Adrenal gland (tissue), 5 donors: Measurements from ENCODE around the gene UNC45A.

Experiments used
- POLR2A ChIP-seq, 2 donors: fragments of 450-650 bp; IDR thresholded peaks; one replicate each; pipeline ENCODE4 v1.6.1; 2017; ENCODE audit warnings: antibody characterized with exemption in 2 of 2, mild to moderate bottlenecking in 2 of 2, moderate library complexity in 1 of 2
- TF ChIP-seq, protein P1 (sequence below), 6 experiments: fragments of 450-650 bp in 4 of 6; fragments of 200-600 bp in 2 of 6; sonication (generic) in 1 of 6; IDR thresholded peaks; 1 replicate in 5 of 6; 2 replicates in 1 of 6; pipeline versions ENCODE4 v1.5.1 to v1.8.0; 2016 to 2021; ENCODE audit warnings: antibody characterized with exemption in 6 of 6, mild to moderate bottlenecking in 2 of 6, moderate library complexity in 1 of 6
- donor health status: DM: no; HTN: no; CAD: no.

DNA sequence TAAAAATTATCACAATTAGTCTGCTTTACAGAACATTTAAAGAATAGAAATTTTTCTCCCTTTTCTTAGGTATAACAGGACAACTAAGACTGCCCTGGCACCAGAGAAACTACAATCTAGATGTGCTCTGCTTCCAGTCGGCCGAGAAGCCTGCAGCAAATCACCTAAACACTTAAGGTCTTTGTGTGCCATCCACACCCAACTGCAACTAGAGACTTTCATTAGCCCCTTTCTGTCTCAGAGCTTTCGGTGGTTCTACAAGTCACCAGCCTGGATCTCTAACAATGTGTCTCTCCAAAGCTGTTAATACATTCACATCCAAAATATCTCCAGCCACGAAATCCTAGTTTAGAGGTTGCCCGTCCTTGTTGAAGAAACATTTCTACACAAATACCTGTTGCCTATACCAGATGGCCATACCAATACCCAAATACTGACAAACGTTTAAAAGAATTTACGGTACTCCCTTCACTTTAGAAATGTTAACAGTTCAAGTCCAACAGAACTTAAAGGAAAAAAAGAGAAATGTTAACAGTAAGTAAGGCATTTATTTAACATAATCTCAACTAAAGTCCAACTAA, 52.6 kb downstream of the UNC45A start:
- no peak for TF ChIP-seq POLR2A (IDR thresholded peaks at IDR 0.05)
- TF ChIP-seq, protein P1, sequence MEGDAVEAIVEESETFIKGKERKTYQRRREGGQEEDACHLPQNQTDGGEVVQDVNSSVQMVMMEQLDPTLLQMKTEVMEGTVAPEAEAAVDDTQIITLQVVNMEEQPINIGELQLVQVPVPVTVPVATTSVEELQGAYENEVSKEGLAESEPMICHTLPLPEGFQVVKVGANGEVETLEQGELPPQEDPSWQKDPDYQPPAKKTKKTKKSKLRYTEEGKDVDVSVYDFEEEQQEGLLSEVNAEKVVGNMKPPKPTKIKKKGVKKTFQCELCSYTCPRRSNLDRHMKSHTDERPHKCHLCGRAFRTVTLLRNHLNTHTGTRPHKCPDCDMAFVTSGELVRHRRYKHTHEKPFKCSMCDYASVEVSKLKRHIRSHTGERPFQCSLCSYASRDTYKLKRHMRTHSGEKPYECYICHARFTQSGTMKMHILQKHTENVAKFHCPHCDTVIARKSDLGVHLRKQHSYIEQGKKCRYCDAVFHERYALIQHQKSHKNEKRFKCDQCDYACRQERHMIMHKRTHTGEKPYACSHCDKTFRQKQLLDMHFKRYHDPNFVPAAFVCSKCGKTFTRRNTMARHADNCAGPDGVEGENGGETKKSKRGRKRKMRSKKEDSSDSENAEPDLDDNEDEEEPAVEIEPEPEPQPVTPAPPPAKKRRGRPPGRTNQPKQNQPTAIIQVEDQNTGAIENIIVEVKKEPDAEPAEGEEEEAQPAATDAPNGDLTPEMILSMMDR (IDR thresholded peaks at IDR 0.05), result no peak
